Measurements from ENCODE around the gene ATP1B4. TPM values are rescaled to one million over a fixed set of nuclear protein-coding genes. Genes with fewer than 3 reads are reported as not detected.

The ATP1B4 gene
- total RNA-seq, 1 donor from 2014 or later: 0.74 TPM

Other genes with a start within 250 kb of the ATP1B4 start
- gene RHOXF1, start 246.2 kb upstream of the ATP1B4 start, total RNA-seq: not detected
- not detected for gene RHOXF2, start 203.5 kb upstream of the ATP1B4 start, total RNA-seq
- 8.8 TPM for gene ZBTB33, start 111.3 kb upstream of the ATP1B4 start, total RNA-seq
- gene TMEM255A, start 50.6 kb upstream of the ATP1B4 start, total RNA-seq: 10.8 TPM
- 106 TPM for gene LAMP2, start 107.2 kb downstream of the ATP1B4 start, total RNA-seq
- 31.7 TPM for gene CUL4B, start 198.9 kb downstream of the ATP1B4 start, total RNA-seq
- gene MCTS1, start 242.0 kb downstream of the ATP1B4 start, total RNA-seq: 6.1 TPM